WERI-Rb-1 (cell line): ENCODE measurements around the gene UACA.

Experiments
- DNase-seq: peaks from one replicate; pipeline ENCODE4 v3.0.0-alpha.2; 2020
- H3K27ac ChIP-seq: fragments of 250-450 bp; sonication (Bioruptor Pico); 2 replicates; pipeline ENCODE4 v1.5.1; 2020; ENCODE audit warnings: mild to moderate bottlenecking, moderate library complexity
- H3K27me3 ChIP-seq: fragments of 250-450 bp; sonication (Bioruptor Pico); 2 replicates; pipeline ENCODE4 v1.5.1; 2021; ENCODE audit warnings: mild to moderate bottlenecking, low read depth, moderate library complexity; ENCODE audit not compliant: insufficient read depth, severe bottlenecking
- H3K36me3 ChIP-seq: fragments of 250-450 bp; sonication (Bioruptor Pico); 2 replicates; pipeline ENCODE4 v1.5.1; 2020; ENCODE audit warnings: mild to moderate bottlenecking, moderate library complexity
- H3K4me3 ChIP-seq: 2 replicates; pipeline ENCODE4 v1.5.1; 2011; ENCODE audit warnings: low read depth, mild to moderate bottlenecking, control low read depth, low read length
- H3K9me3 ChIP-seq: fragments of 250-450 bp; sonication (Bioruptor Pico); 2 replicates; pipeline ENCODE4 v1.5.1; 2021; ENCODE audit warnings: mild to moderate bottlenecking, moderate library complexity; ENCODE audit not compliant: severe bottlenecking
- TF ChIP-seq, protein P1 (sequence below): IDR thresholded peaks from 2 replicates; pipeline ENCODE4 v1.5.1; 2011; ENCODE audit warnings: low read depth, mild to moderate bottlenecking, control low read depth, inconsistent platforms, low read length

The UACA gene

DNA sequence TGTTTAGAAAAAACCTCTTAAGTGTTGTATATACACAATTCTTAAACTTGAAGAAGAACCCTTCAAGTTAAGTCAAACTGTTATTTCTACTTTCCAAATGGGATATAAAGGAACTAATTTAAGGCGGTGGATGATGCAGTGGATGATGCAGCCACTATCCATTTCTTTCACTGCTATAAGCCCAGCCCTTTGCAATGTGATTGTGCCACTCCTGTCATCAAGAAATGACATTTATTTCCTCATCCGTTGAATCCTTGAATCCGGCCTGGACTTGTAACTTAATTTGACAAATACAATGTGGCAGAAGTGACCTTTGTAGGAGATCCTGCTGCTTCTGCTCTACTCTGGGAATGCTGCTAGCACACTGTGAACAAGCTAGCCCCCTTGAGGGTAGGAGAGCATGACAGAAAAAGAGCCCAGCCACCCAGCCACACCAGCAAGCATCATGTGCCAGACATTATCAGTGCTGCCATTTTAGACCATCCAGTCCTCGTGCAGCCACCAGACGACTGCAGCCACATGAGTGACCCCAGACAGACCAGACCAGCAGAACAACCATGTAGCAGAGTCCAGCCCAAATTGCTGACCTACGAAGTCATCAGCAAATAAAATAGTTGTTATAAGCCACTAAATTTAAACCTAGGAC lies 47.4 kb downstream of the UACA start:
- TF ChIP-seq, protein P1, sequence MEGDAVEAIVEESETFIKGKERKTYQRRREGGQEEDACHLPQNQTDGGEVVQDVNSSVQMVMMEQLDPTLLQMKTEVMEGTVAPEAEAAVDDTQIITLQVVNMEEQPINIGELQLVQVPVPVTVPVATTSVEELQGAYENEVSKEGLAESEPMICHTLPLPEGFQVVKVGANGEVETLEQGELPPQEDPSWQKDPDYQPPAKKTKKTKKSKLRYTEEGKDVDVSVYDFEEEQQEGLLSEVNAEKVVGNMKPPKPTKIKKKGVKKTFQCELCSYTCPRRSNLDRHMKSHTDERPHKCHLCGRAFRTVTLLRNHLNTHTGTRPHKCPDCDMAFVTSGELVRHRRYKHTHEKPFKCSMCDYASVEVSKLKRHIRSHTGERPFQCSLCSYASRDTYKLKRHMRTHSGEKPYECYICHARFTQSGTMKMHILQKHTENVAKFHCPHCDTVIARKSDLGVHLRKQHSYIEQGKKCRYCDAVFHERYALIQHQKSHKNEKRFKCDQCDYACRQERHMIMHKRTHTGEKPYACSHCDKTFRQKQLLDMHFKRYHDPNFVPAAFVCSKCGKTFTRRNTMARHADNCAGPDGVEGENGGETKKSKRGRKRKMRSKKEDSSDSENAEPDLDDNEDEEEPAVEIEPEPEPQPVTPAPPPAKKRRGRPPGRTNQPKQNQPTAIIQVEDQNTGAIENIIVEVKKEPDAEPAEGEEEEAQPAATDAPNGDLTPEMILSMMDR, result no peak
- no peak for DNase-seq

DNA sequence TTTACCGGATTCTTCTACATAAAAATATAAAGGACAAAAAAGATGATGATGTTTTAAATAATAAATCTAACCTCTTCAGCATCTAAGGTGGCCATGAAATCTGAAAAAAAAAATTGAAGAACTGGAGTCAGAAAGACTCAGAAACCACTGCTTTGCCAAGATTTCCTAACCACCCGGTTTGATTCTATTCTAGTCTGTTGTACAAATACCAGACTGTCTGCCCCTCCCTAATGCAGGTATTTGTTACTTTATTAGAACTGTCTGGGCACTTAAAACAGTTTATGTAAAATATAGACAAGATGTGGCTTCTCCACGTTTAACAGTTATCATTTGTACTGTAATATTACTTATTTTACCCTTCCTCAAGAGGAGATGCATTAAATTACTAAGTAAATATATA lies 48.8 kb downstream of the UACA start:
- no peaks in the 10 kb centered on the region for H3K36me3 ChIP-seq
- H3K4me3 ChIP-seq, result no peak overlapping the region
- TF ChIP-seq, protein P1, result no peak
- H3K27ac ChIP-seq, result no peak overlapping the region
- no peaks in the 10 kb centered on the region for H3K9me3 ChIP-seq
- H3K27me3 ChIP-seq, result no peaks in the 10 kb centered on the region
- DNase-seq, result no peak

More for the DNA sequence above, 47.4 kb downstream of the UACA start:
- Histone ChIP-seq H3K4me3 (no peak overlapping the region), H3K27me3 (no peaks in the 10 kb centered on the region), H3K36me3 (no peaks in the 10 kb centered on the region), H3K27ac (no peak overlapping the region), H3K9me3 (no peaks in the 10 kb centered on the region)

DNA sequence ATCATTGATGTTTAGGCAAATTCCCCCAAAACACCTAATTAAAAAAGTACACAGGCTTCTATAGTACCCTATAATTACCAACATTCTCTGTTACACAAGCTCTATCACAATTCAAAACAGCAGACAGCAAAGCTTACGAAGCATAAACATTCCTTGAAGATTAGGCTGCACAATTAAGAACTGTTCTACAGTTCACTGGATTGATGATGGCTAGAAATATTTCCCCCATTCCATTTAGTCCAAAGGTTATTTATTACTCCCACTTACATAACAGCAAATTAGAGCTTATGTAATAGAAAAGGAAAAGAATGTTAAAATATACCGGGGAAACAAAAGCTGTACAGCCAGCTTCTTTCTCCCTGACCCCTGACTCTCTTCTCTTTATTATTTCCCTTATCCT lies 49.3 kb downstream of the UACA start:
- Histone ChIP-seq H3K9me3 (no peaks in the 10 kb centered on the region), H3K27ac (no peak overlapping the region), H3K27me3 (no peaks in the 10 kb centered on the region), H3K4me3 (no peak overlapping the region), H3K36me3 (no peaks in the 10 kb centered on the region)
- TF ChIP-seq, protein P1, result no peak
- DNase-seq, result no peak

DNA sequence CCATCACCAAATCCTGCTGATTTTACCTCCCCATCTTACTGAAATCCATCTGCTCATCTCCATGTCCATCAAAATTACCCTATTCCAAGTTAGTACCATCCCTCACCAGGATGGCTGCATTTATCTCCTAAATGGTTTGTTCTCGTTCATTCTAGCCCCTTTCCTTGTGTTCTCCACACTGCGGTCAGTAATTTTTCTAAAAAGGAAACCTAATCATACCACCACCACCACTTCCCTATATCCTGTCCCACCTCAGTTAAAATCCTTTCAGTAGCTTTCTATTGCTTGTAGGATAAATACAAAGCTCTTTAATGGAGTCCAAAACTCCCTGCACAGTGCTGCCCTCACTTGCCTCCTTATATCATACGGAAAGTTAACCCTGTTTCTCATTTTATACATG lies 51.1 kb downstream of the UACA start:
- Histone ChIP-seq H3K9me3 (no peaks in the 10 kb centered on the region), H3K4me3 (no peak overlapping the region), H3K36me3 (no peaks in the 10 kb centered on the region), H3K27ac (no peak overlapping the region), H3K27me3 (no peaks in the 10 kb centered on the region)
- TF ChIP-seq, protein P1, result no peak
- no peak for DNase-seq

DNA sequence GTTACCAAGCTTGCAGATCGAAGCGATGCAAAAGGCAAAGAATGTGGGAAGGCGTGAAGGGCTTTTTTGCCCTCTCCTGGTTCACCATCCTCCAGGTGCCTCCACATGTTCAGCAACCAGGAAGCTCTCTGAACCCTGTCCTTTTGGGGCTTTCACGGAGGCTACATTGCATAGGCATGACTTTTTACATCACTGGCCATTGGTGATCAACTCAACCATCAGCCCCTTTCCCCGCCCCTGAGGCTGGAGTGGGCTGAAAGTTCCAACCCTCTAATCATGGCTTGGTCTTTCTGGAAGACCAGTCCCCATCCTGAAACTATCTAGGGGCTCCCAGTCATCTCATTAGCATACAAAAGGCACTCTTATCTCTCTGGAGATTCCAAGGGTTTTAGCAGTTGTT lies 52.6 kb downstream of the UACA start:
- TF ChIP-seq, protein P1, result no peak
- DNase-seq, result no peak
- Histone ChIP-seq H3K27me3 (no peaks in the 10 kb centered on the region), H3K36me3 (no peaks in the 10 kb centered on the region), H3K4me3 (no peak overlapping the region), H3K27ac (no peak overlapping the region), H3K9me3 (no peaks in the 10 kb centered on the region)

DNA sequence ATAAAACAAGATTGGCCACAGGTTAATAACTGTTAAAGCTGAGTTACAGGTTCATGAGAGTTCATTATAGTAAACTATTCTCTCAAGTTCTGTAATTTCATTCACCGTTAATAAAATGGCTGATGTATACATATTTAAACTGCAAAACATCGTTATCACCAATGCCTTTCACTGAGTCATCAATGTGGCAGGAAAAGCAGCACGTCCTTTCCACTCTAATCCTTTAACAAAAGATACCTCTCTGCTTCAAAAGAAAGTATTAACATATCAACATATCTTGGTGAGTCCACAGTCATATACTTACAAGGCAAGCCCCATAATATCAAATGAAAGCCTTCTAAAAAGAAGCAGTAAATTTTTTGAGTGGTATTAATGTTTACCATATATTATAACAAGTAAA lies 54.5 kb downstream of the UACA start:
- H3K36me3 ChIP-seq, result no peaks in the 10 kb centered on the region
- H3K9me3 ChIP-seq, result no peaks in the 10 kb centered on the region
- DNase-seq, result no peak
- TF ChIP-seq, protein P1, result no peak
- H3K27ac ChIP-seq, result no peak overlapping the region
- no peaks in the 10 kb centered on the region for H3K27me3 ChIP-seq
- H3K4me3 ChIP-seq, result no peak overlapping the region
